Activated naive CD4-positive, alpha-beta T cell treated with anti-CD3 and anti-CD28 coated beads, Interleukin-2, amount 50 U/mL, for 72 hours (primary cell): ENCODE data around the gene NCOA7. TPM values are rescaled to one million over a fixed set of nuclear protein-coding genes. Genes with fewer than 3 reads are reported as not detected.
"Not testable (repeated sequence)": the region's sequence is repeated elsewhere in the genome, so short reads cannot be mapped to it uniquely, and the experiment has no call there.

ENCODE experiments used
- ATAC-seq, 2 donors: fragments of 150-1000 bp; cut with Tn5 transposase; 2 replicates each; pipeline ENCODE4 v1.10.0; 2021; ENCODE audit warnings: mild to moderate bottlenecking in 2 of 2, moderate library complexity in 2 of 2
- DNase-seq, 2 donors: peaks; one replicate each; pipeline ENCODE4 v3.0.0; 2021 to 2022; ENCODE audit warnings: low spot score in 2 of 2
- H3K27ac Mint-ChIP-seq, 2 donors: one replicate each; pipeline ENCODE4 v1.8.0; 2022; ENCODE audit warnings: mild to moderate bottlenecking in 2 of 2, mixed read lengths in 2 of 2
- H3K36me3 Mint-ChIP-seq, 2 donors: one replicate each; pipeline ENCODE4 v1.8.0; 2022; ENCODE audit warnings: mixed read lengths in 2 of 2
- H3K9me3 Mint-ChIP-seq, 2 donors: one replicate each; pipeline ENCODE4 v1.8.0; 2022; ENCODE audit warnings: mixed read lengths in 2 of 2
- total RNA-seq, 2 donors: library from RNA; stranded (reverse); gene quantifications; one replicate each; pipeline ENCODE4 v1.2.3, GENCODE V29; 2022

The NCOA7 gene
- total RNA-seq, 2 donors from 2014 or later = 50.8 to 58.8 TPM

DNA sequence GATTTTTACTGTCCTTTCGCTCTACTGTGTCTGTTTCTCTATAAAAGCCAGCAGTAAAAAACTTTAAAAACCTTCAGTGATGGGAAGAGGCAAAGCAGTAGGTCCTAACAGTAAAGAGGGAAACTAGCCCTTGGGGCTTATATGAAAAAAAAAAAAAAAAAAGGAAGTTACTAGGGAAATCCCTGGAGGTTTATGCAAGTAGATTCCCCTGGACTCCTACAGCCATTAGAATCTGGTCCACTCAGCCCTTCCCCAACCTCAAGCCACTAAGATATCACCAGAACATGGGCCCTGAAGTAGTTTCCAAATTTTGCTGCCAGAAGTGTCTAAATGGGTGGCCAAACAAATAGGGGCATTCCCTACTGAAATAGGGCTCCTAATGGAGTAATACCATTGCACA lies 95.3 kb downstream of the NCOA7 start:
- no peak for ATAC-seq
- Mint-ChIP-seq H3K27ac (no peak overlapping the region), H3K36me3 (no peaks in the 10 kb centered on the region), H3K9me3 (no peaks in the 10 kb centered on the region)
- no peak for DNase-seq

DNA sequence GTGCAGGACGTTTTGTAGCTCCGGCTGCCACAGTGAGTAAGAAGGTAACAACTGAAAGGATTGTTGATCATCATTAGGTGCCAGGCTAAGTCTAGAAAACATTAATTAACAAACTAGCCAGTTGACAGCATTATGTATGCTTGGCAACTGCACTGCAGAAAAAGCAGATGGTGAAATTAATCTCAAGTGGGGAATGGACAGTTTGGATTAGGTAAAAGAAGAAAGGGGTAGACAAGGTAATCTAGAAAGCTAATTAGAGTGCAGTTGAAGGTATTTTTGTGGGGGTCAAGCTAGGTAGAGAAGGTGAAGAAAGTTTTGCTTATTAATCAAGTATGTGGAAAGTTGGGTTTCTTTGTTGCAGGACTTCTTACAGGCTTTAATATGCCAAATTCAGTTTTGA lies 96.2 kb downstream of the NCOA7 start:
- DNase-seq = no peak
- H3K9me3 Mint-ChIP-seq = no peaks in the 10 kb centered on the region
- no peak for ATAC-seq
- H3K27ac Mint-ChIP-seq = no peak overlapping the region
- H3K36me3 Mint-ChIP-seq = no peaks in the 10 kb centered on the region

DNA sequence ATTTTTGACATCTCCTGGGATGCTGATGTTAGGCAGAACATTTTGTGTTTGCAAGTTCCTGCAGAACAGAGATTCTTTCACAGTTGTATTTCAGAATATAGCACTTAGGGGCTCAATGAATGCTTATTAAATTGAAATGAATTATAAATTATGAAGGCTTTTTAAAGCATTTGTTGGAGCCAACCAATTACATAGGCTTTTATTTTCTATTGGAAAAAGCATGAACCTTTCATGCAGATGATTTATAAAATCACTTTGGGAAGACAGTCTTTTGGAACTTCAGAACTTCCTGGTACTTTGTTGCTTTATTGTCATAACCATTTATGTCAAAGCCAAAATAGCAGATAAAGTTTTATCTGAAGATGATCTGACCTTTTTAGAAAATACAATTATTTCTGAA lies 96.6 kb downstream of the NCOA7 start:
- Mint-ChIP-seq H3K36me3 (no peaks in the 10 kb centered on the region), H3K9me3 (no peaks in the 10 kb centered on the region), H3K27ac (no peak overlapping the region)
- no peak for ATAC-seq
- no peak for DNase-seq

DNA sequence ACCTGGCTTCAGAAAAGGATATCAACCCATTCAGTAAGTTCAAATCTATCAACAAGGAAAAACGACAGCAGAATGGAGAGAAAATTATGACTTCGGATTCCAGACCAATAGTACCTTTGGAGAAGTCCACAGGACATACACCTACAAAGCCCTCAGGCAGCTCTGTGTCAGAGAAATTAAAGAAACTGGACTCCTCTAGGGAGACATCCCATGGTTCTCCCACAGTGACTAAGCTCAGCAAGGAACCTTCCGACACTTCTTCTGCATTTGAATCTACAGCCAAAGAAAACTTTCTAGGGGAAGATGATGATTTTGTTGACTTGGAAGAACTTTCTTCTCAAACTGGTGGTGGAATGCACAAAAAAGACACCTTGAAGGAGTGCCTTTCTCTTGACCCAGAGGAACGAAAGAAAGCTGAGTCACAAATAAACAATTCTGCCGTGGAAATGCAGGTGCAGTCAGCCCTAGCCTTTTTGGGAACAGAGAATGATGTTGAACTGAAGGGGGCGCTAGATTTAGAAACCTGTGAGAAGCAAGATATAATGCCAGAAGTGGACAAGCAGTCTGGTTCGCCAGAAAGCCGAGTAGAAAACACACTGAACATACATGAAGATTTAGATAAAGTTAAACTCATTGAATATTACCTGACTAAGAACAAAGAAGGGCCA lies 98.4 kb downstream of the NCOA7 start:
- Mint-ChIP-seq H3K36me3 (no peaks in the 10 kb centered on the region), H3K27ac (no peak overlapping the region), H3K9me3 (no peaks in the 10 kb centered on the region)
- ATAC-seq (peak in 1 of 2 donors; percentile 36), DNase-seq (peak in 1 of 2 donors; percentile 30)

DNA sequence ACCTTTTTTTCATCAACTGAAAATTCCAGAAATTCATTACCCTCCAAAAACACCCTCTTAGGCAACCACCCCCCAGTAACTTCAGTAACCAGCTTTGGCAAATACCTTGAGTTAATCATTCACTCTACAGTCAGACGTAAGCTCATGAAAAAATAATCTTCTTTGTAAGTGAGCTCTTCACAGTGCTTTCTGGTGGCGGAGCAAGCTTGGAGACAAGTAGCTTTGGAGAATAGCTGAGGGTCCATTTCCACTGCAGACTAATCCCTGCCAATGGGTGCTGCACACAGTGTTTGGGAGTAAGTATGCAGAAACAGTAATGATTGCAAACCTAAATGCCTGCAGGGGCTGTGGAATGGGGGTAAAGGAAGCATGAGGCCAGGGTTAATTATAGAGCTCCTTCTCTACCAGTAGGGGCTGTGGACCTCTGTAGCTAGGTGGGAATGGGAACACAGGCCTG lies 109.0 kb downstream of the NCOA7 start:
- H3K9me3 Mint-ChIP-seq = no peaks in the 10 kb centered on the region
- ATAC-seq (no peak), DNase-seq (no peak)
- peaks cover 0 to 9% of the 10 kb centered on the region in 2 donors for H3K36me3 Mint-ChIP-seq
- peak overlapping the region in 1 of 2 donors; percentile 6 for H3K27ac Mint-ChIP-seq

DNA sequence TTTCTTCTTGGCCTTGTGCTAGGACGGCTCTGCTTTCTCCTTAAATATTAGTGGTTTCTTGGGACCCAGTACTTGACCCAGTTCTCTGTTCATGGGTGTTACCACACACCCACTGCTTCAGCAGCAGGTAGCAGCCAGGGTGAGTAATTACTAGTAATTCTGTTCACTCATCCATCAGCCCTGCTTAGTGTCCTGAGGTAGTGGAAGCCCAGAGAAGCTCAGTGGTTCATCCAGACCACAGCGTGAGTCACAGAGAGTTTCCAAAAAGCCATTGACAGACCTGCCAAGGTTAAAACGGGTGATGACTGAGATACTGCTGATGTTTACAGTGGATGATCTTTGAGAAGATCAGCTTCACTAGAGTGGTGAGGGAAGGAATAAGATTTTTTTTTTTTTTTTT lies 114.1 kb downstream of the NCOA7 start:
- H3K36me3 Mint-ChIP-seq = peaks cover 0 to 18% of the 10 kb centered on the region in 2 donors
- H3K9me3 Mint-ChIP-seq = no peaks in the 10 kb centered on the region
- peak overlapping the region; percentile 79 to 90 for H3K27ac Mint-ChIP-seq
- ATAC-seq = peak; percentile 96 to 97
- DNase-seq = peak; percentile 50 to 77

DNA sequence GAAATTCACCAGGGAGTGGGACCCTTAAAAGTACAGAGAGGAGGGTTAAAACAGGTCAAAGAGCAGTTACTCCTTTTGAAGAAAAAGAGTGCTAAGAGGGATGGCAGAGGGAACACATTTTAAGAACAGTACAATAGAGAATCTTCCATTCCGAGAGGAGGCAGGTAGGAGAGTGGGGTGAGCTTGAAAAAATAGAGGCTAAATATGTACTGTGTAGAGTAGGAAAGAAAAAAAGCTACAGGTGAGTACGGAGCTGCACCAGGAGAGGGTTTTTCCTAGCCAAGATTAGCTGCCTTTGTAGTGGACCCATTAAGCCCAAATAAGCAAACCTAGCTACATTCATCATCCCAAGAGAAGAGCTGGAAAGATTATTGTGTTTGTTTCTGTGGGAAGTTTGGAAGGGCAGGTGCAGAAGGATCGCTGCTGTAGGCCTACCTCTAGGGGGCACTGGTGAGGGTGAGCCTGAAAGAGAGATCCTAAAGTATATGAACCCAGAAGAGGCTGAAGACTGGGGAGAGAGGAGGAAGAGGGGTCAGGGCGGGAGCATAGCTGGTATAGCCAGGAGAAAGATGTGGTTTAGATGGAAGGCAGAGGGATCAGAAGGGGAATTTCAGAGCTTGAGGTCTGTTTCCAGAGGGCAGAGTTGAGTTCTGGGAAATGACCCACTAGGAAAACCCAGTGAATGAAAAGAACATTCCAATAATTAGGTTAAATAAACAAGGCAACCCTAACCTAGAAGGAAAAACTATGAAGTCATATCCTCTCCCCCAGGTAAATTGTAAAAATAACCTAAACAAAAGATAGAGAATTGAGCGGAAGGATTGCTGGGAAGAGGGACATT lies 115.6 kb downstream of the NCOA7 start:
- DNase-seq (peak in 1 of 2 donors; percentile 67), ATAC-seq (no peak)
- Mint-ChIP-seq H3K9me3 (peaks cover 0 to 5% of the 10 kb centered on the region in 2 donors), H3K36me3 (peaks cover 0 to 27% of the 10 kb centered on the region in 2 donors), H3K27ac (peak overlapping the region in 1 of 2 donors; percentile 10)

DNA sequence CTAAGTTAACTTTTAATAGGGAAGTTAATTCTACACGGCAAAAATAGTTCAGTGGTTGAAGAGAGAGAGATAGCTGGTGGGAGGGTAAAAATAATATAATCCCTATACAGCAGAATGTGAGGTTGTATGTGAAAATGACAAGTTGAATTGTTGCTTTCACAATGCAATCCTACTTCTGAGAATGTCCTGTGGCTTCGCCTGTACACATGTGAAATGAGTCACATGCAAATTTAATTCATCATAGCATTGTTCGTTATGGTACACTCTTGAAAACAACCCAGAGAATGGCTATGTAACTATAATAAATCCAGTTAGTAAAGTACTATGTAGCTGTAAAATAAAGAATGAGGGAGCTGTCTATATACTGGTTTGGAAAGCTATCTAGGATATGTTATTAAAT lies 119.8 kb downstream of the NCOA7 start:
- peaks cover 6 to 28% of the 10 kb centered on the region in 2 donors for H3K36me3 Mint-ChIP-seq
- ATAC-seq (peak; percentile 94 to 96), DNase-seq (no peak)
- peak overlapping the region; percentile 67 to 96 for H3K27ac Mint-ChIP-seq
- peaks cover 0 to 5% of the 10 kb centered on the region in 2 donors for H3K9me3 Mint-ChIP-seq

DNA sequence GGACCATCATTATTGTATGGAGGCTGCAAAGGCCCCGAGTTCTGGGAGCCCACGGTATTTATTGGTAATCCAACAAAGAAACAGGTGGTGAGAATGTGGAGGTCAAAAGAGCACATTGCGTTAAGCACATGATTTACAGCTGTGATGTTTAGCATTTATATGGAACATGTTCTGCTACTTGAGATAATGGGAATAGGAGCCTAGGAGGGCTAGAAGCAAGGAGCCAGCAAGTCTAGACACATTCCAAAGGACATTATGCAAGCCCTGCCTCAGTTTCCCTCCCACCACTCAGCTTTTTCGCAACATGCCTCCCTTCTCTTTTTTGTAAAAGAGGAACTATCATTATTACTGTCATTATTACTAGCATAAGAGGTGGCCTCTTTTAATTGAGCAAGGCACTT lies 120.3 kb downstream of the NCOA7 start:
- H3K9me3 Mint-ChIP-seq, ATAC-seq, DNase-seq: not testable (repeated sequence)
- Mint-ChIP-seq H3K27ac (peak overlapping the region; percentile 67 to 96), H3K36me3 (peaks cover 8 to 31% of the 10 kb centered on the region in 2 donors)

DNA sequence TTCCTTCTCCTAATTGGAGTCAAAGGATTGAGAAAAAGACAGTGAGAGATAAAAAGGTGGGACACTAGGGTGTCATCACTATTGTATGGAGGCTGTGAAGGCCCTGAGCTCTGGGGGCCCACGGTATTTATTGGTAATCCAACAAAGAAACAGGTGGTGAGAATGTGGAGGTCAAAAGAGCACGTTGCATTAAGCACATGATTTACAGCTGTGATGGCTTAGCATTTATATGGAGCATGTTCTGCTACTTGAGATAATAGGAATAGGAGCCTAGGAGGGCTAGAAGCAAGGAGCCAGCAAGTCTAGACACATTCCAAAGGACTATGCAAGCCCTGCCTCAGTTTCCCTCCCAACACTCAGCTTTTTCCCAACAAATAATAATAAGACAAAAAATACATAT lies 121.7 kb downstream of the NCOA7 start:
- H3K36me3 Mint-ChIP-seq = peaks cover 18 to 44% of the 10 kb centered on the region in 2 donors
- H3K27ac Mint-ChIP-seq, DNase-seq, ATAC-seq, H3K9me3 Mint-ChIP-seq: not testable (repeated sequence)

DNA sequence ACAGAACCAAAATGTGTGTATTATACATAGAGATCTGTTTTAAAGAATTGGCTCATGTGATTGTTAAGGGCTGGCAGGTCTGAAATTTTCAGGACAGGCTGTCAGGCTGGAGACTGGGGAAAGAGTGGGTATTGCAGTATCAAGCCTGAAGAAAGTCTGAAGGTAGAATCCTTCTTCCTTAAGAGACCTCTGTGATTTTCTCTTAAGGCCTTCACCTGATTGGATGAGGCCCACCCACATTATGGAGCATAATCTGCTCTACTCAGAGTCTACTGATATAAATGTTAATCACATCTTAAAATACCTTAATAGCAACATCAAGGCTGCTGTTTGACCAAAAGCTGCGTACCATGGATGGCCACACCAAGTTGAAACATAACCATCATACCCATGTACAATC lies 122.4 kb downstream of the NCOA7 start:
- H3K9me3 Mint-ChIP-seq = peaks cover 0 to 5% of the 10 kb centered on the region in 2 donors
- DNase-seq (no peak), ATAC-seq (no peak)
- peaks cover 22 to 51% of the 10 kb centered on the region in 2 donors for H3K36me3 Mint-ChIP-seq
- H3K27ac Mint-ChIP-seq = no peak overlapping the region

DNA sequence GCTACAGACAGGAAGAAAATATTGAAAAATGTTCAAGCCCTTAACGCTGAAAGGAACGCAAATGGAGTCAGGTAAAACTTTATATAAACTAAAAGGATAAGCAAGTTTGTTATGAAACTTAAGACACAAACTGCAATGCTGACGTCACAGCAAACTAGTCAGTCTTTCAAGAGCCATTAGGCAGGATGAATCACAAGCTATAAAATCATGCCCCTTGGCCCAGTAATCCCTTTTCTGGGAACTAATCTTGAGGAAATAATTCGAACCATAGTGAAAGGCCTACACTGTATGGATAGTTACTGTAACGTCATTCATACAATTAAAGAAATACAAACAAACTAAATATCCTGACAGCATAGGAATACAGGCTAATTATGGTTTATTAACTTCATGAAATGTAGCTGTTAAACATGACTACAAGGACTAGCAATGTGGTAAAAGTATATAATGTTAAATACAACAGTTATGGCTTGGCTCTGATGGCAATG lies 123.1 kb downstream of the NCOA7 start:
- H3K27ac Mint-ChIP-seq = no peak overlapping the region
- H3K9me3 Mint-ChIP-seq = peaks cover 0 to 5% of the 10 kb centered on the region in 2 donors
- ATAC-seq (no peak), DNase-seq (no peak)
- H3K36me3 Mint-ChIP-seq = peaks cover 22 to 56% of the 10 kb centered on the region in 2 donors

DNA sequence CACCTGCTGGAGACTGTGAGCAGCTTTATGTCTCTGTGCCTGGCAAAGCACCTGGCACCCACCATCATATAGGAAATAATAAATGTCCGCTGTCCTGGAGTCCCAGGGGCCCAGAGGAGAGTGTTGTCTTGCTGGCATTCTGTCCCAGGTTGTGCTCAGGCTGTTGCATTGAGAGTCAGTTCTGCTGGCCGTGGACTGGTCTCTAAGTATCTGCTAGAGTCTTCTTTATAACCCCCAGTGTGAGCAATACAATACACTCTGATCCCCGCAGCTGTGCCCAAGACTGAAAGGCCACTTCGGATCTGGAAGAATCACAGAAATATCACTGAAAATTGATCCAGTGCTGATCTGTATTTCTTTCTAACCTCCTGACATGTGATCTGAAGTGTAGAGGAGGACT lies 127.5 kb downstream of the NCOA7 start:
- Mint-ChIP-seq H3K27ac (peak overlapping the region; percentile 94), H3K9me3 (no peaks in the 10 kb centered on the region), H3K36me3 (peaks cover 25 to 72% of the 10 kb centered on the region in 2 donors)
- DNase-seq (no peak), ATAC-seq (peak; percentile 2 to 4)

DNA sequence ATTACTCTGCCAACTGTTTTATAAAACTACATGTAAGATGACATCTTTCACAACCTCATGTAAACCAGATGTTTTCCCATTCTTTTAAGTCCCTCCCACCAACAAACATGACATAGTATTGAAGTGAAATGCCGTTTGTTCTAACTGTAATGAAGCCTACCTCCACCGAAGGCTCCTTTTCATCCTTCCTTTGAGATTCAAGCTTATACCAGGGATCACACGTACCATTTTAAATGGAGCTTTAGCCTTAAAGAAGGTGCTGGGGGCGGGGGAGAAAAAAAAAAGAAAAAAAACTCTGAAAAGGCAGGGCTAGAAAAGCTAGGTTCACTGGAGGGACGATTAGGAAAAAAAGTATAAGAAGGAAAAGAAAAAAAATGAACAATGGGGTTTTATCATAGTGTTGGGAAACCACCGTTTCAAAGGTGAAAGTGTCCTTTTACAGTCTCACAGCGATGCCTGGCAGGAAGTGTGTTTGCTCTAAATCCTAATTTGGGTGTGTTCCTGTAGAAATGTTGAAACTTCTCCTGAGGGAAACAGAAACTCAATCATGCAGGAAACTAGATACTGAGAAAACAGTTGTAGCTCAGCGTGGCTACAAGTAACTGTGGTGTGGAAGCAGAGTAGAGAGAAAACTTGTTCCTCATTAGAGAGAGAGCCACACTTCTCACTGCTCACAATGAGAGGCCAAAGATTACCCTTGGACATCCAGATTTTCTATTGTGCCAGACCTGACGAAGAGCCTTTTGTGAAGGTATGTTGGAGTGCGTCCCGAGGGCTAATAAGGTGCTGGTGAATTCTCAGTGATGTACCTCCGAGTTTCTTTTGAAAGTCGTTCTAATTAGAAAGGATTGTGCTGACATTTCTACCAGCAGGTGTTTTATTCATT lies 128.2 kb downstream of the NCOA7 start:
- ATAC-seq = peak; percentile 93 to 95
- peak overlapping the region; percentile 94 for H3K27ac Mint-ChIP-seq

DNA sequence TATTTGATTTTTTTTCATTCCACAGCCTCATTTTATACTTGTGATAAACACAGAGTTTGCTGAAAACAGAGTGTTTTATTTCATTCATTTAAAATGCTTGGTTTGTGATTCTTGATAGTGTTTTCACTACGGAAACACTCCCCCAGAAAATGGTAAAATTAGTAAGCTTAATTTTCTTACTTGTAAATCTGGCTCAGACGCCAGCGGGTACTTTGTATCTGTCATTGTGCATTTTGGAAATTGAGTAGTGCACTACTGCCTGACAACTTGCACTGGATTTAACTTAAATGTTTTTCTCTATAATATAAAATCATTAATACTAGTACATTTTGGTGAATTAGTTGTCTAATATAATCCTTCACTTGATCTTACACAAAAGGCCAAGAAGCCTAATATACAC lies 128.9 kb downstream of the NCOA7 start:
- peak overlapping the region; percentile 94 for H3K27ac Mint-ChIP-seq
- no peak for ATAC-seq
- H3K36me3 Mint-ChIP-seq = peaks cover 31 to 83% of the 10 kb centered on the region in 2 donors
- no peak for DNase-seq
- no peaks in the 10 kb centered on the region for H3K9me3 Mint-ChIP-seq

More for the DNA sequence above, 128.2 kb downstream of the NCOA7 start:
- Mint-ChIP-seq H3K36me3 (peaks cover 31 to 79% of the 10 kb centered on the region in 2 donors), H3K9me3 (no peaks in the 10 kb centered on the region)
- DNase-seq = peak in 1 of 2 donors; percentile 36

DNA sequence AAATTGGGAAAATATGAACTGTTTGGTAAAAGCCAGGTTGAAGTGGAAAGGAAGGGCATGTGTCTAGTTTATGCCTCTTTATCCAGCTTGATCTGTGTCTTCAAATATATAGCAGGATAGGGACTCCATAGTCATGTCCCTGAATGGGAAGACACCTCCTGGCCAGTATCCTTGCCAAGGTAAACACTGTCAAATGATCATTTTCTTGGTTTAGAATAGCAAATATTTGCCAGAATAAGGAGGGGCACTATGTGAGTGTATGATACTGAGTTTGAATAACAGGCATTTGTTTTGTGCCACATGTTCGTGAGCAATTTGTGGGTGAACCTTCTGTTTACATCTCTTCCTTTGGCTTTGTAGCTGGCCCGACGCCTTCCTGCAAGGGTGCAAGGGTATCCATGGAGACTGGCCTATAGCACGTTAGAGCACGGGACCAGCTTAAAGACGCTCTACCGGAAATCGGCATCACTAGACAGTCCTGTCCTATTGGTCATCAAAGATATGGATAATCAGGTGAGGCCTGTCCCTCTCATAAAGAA lies 131.6 kb downstream of the NCOA7 start:
- DNase-seq (no peak), ATAC-seq (no peak)
- Mint-ChIP-seq H3K9me3 (no peaks in the 10 kb centered on the region), H3K36me3 (peaks cover 23 to 68% of the 10 kb centered on the region in 2 donors), H3K27ac (peak overlapping the region in 1 of 2 donors; percentile 19)
